Skeletal muscle tissue (tissue), 4 donors: ENCODE data around the gene MEGF11. TPM values are rescaled to one million over a fixed set of nuclear protein-coding genes. Genes with fewer than 3 reads are reported as not detected.

ENCODE experiments used
- H3K27ac ChIP-seq: one replicate; pipeline ENCODE4 v1.7.0; 2013; ENCODE audit warnings: mild to moderate bottlenecking, low read depth, low read length, inconsistent platforms
- H3K27me3 ChIP-seq, 3 donors: one replicate each; pipeline ENCODE4 v1.7.0; 2013; ENCODE audit warnings: low read length in 3 of 3; ENCODE audit not compliant: control insufficient read depth in 3 of 3, insufficient read depth in 3 of 3
- H3K36me3 ChIP-seq, 3 donors: one replicate each; pipeline ENCODE4 v1.7.0; 2013; ENCODE audit warnings: low read length in 3 of 3; ENCODE audit not compliant: control insufficient read depth in 3 of 3, insufficient read depth in 3 of 3
- H3K4me1 ChIP-seq, 3 donors: one replicate each; pipeline ENCODE4 v1.7.0; 2013; ENCODE audit warnings: low read length in 3 of 3, mild to moderate bottlenecking in 3 of 3; ENCODE audit not compliant: control insufficient read depth in 3 of 3, insufficient read depth in 3 of 3
- H3K4me3 ChIP-seq, 3 donors: one replicate each; pipeline ENCODE4 v1.7.0; 2013; ENCODE audit warnings: low read length in 3 of 3
- H3K9ac ChIP-seq, 3 donors: one replicate each; pipeline ENCODE4 v1.7.0; 2013; ENCODE audit warnings: low read length in 3 of 3, mild to moderate bottlenecking in 3 of 3, moderate library complexity in 2 of 3, low read depth in 1 of 3
- H3K9me3 ChIP-seq, 3 donors: one replicate each; pipeline ENCODE4 v1.7.0; 2013; ENCODE audit warnings: low read length in 3 of 3; ENCODE audit not compliant: control insufficient read depth in 3 of 3
- total RNA-seq: library from RNA; depleted of rRNA; stranded (reverse); fragments of >200 nt; gene quantifications from one replicate; pipeline ENCODE4 v1.2.3, GENCODE V29; 2014
- donor health status: Osteomylitis.

Gene MEGF11
- total RNA-seq, 1 donor from 2014 or later: 0.52 TPM

GRCh38 chr15:65916041-65916663 lies 337.4 kb downstream of the MEGF11 start:
- H3K4me3 ChIP-seq: no peak overlapping the region
- peaks cover 4 to 13% (median 7%) of the 10 kb centered on the region in 3 donors for H3K4me1 ChIP-seq
- peak overlapping the region in 1 of 3 donors; percentile 25 for H3K9ac ChIP-seq
- H3K27ac ChIP-seq: no peak overlapping the region
- H3K36me3 ChIP-seq: peaks cover 2 to 8% (median 7%) of the 10 kb centered on the region in 3 donors
- no peaks in the 10 kb centered on the region for H3K27me3 ChIP-seq
- H3K9me3 ChIP-seq: no peaks in the 10 kb centered on the region

- no peak overlapping the region for H3K4me3 ChIP-seq
- no peaks in the 10 kb centered on the region for H3K27me3 ChIP-seq
- H3K9ac ChIP-seq: peak overlapping the region in 1 of 3 donors; percentile 3
- peaks cover 3 to 14% (median 11%) of the 10 kb centered on the region in 3 donors for H3K36me3 ChIP-seq
- H3K27ac ChIP-seq: no peak overlapping the region
- H3K4me1 ChIP-seq: peaks cover 4 to 9% (median 7%) of the 10 kb centered on the region in 3 donors
- no peaks in the 10 kb centered on the region for H3K9me3 ChIP-seq
Observed at GRCh38 chr15:65914981-65915925, 338.3 kb downstream of the MEGF11 start.

- H3K9ac ChIP-seq: no peak overlapping the region
- no peak overlapping the region for H3K4me3 ChIP-seq
- H3K27ac ChIP-seq: no peak overlapping the region
- H3K9me3 ChIP-seq: no peaks in the 10 kb centered on the region
- H3K36me3 ChIP-seq: peaks cover 8 to 18% (median 14%) of the 10 kb centered on the region in 3 donors
- H3K4me1 ChIP-seq: peaks cover 4 to 9% (median 6%) of the 10 kb centered on the region in 3 donors
- H3K27me3 ChIP-seq: no peaks in the 10 kb centered on the region
Observed at GRCh38 chr15:65914386-65914785, 339.2 kb downstream of the MEGF11 start.

GRCh38 chr15:65913631-65914199 lies 339.8 kb downstream of the MEGF11 start:
- H3K4me1 ChIP-seq: peaks cover 4 to 9% (median 6%) of the 10 kb centered on the region in 3 donors
- H3K4me3 ChIP-seq: no peak overlapping the region
- H3K36me3 ChIP-seq: peaks cover 8 to 18% (median 11%) of the 10 kb centered on the region in 3 donors
- no peak overlapping the region for H3K27ac ChIP-seq
- no peaks in the 10 kb centered on the region for H3K9me3 ChIP-seq
- peak overlapping the region in 1 of 3 donors; percentile 3 for H3K9ac ChIP-seq
- H3K27me3 ChIP-seq: no peaks in the 10 kb centered on the region

- peaks cover 4 to 12% (median 6%) of the 10 kb centered on the region in 3 donors for H3K4me1 ChIP-seq
- H3K36me3 ChIP-seq: peaks cover 10 to 21% (median 11%) of the 10 kb centered on the region in 3 donors
- H3K9ac ChIP-seq: no peak overlapping the region
- H3K4me3 ChIP-seq: no peak overlapping the region
- H3K9me3 ChIP-seq: no peaks in the 10 kb centered on the region
- H3K27ac ChIP-seq: no peak overlapping the region
- H3K27me3 ChIP-seq: no peaks in the 10 kb centered on the region
Observed at GRCh38 chr15:65912235-65912634, 341.3 kb downstream of the MEGF11 start.

GRCh38 chr15:65910341-65910740 lies 343.2 kb downstream of the MEGF11 start:
- no peak overlapping the region for H3K9ac ChIP-seq
- H3K9me3 ChIP-seq: no peaks in the 10 kb centered on the region
- H3K27ac ChIP-seq: no peak overlapping the region
- H3K36me3 ChIP-seq: peaks cover 11 to 25% (median 12%) of the 10 kb centered on the region in 3 donors
- H3K27me3 ChIP-seq: no peaks in the 10 kb centered on the region
- no peak overlapping the region for H3K4me3 ChIP-seq
- H3K4me1 ChIP-seq: peaks cover 0 to 5% (median 0%) of the 10 kb centered on the region in 3 donors

- H3K4me1 ChIP-seq: peaks cover 0 to 5% (median 0%) of the 10 kb centered on the region in 3 donors
- peaks cover 11 to 26% (median 14%) of the 10 kb centered on the region in 3 donors for H3K36me3 ChIP-seq
- H3K4me3 ChIP-seq: no peak overlapping the region
Observed at GRCh38 chr15:65909831-65910230, 343.7 kb downstream of the MEGF11 start.

GRCh38 chr15:65908876-65909275 lies 344.7 kb downstream of the MEGF11 start:
- Histone ChIP-seq H3K27ac (no peak overlapping the region), H3K36me3 (peaks cover 13 to 29% (median 17%) of the 10 kb centered on the region in 3 donors), H3K4me1 (peaks cover 0 to 5% (median 0%) of the 10 kb centered on the region in 3 donors), H3K9ac (no peak overlapping the region), H3K27me3 (no peaks in the 10 kb centered on the region), H3K9me3 (no peaks in the 10 kb centered on the region), H3K4me3 (no peak overlapping the region)

More at GRCh38 chr15:65909831-65910230, 343.7 kb downstream of the MEGF11 start:
- no peaks in the 10 kb centered on the region for H3K27me3 ChIP-seq
- H3K9me3 ChIP-seq: no peaks in the 10 kb centered on the region
- H3K27ac ChIP-seq: no peak overlapping the region
- H3K9ac ChIP-seq: no peak overlapping the region

- no peak overlapping the region for H3K27ac ChIP-seq
- peaks cover 0 to 5% (median 0%) of the 10 kb centered on the region in 3 donors for H3K4me1 ChIP-seq
- peaks cover 13 to 33% (median 17%) of the 10 kb centered on the region in 3 donors for H3K36me3 ChIP-seq
- no peaks in the 10 kb centered on the region for H3K27me3 ChIP-seq
- H3K4me3 ChIP-seq: no peak overlapping the region
- H3K9me3 ChIP-seq: no peaks in the 10 kb centered on the region
- no peak overlapping the region for H3K9ac ChIP-seq
Observed at GRCh38 chr15:65907661-65908060, 345.9 kb downstream of the MEGF11 start.
